SU-DHL-6 (cell line): ENCODE results near the gene UQCRC2.
"Not testable (repeated sequence)": the region's sequence is repeated elsewhere in the genome, so short reads cannot be mapped to it uniquely, and the experiment has no call there.

Experiments used
- H2AFZ ChIP-seq: fragments of 200-600 bp; sonication (generic); 2 replicates; pipeline ENCODE4 v1.6.1; 2014; ENCODE audit warnings: low read depth, mild to moderate bottlenecking, moderate library complexity, mixed read lengths, antibody characterized with exemption, low read length; ENCODE audit not compliant: severe bottlenecking
- H3F3A ChIP-seq: fragments of 200-600 bp; shearing (Covaris generic); 2 replicates; pipeline ENCODE4 v1.6.0; 2016; ENCODE audit warnings: antibody characterized with exemption, mild to moderate bottlenecking; ENCODE audit not compliant: insufficient read depth
- H3K27ac ChIP-seq: fragments of 200-600 bp; sonication (generic); 2 replicates; pipeline ENCODE4 v1.5.1; 2016; ENCODE audit warnings: low read depth, mild to moderate bottlenecking, low read length, moderate library complexity, mixed read lengths
- H3K27me3 ChIP-seq: fragments of 200-600 bp; sonication (generic), shearing (Covaris generic); 2 replicates; pipeline ENCODE4 v1.6.0; 2014; ENCODE audit warnings: mild to moderate bottlenecking, low read length
- H3K36me3 ChIP-seq: fragments of 200-600 bp; sonication (generic); 2 replicates; pipeline ENCODE4 v1.6.1; 2014; ENCODE audit warnings: mild to moderate bottlenecking, low read length, mixed read lengths
- H3K4me2 ChIP-seq: fragments of 300-600, 200-600 bp; shearing (Covaris generic), sonication (generic); 2 replicates; pipeline ENCODE4 v1.6.0; 2014; ENCODE audit warnings: low read length, low read depth, mild to moderate bottlenecking; ENCODE audit not compliant: poor library complexity, severe bottlenecking
- H3K4me3 ChIP-seq: fragments of 200-600 bp; sonication (generic); 2 replicates; pipeline ENCODE4 v1.5.1; 2014; ENCODE audit warnings: antibody characterized with exemption, low read length, mild to moderate bottlenecking, mixed read lengths; ENCODE audit not compliant: insufficient read depth, poor library complexity, severe bottlenecking
- H3K79me2 ChIP-seq: fragments of 200-600 bp; sonication (generic); 2 replicates; pipeline ENCODE4 v1.6.1; 2014; ENCODE audit warnings: mild to moderate bottlenecking, low read length, moderate library complexity; ENCODE audit not compliant: insufficient read depth
- H3K9ac ChIP-seq: fragments of 200-600 bp; sonication (generic); 2 replicates; pipeline ENCODE4 v1.7.0; 2014; ENCODE audit warnings: mild to moderate bottlenecking, low read length
- H3K9me2 ChIP-seq: fragments of 200-600 bp; sonication (generic); replicated peaks from 2 replicates; pipeline ENCODE4 v1.6.1; 2014; ENCODE audit warnings: low read length; ENCODE audit not compliant: insufficient read depth
- H3K9me3 ChIP-seq: fragments of 200-600 bp; sonication (generic); 2 replicates; pipeline ENCODE4 v1.6.1; 2014; ENCODE audit warnings: low read length, mixed read lengths; ENCODE audit not compliant: insufficient read depth
- H4K20me1 ChIP-seq: fragments of 200-600 bp; sonication (generic); 2 replicates; pipeline ENCODE4 v1.6.1; 2014; ENCODE audit warnings: low read depth, mild to moderate bottlenecking, antibody characterized with exemption, low read length, moderate library complexity, mixed read lengths
- CTCF ChIP-seq: fragments of 200-600 bp; sonication (generic); IDR thresholded peaks from one replicate; pipeline ENCODE4 v1.5.1; 2017; ENCODE audit warnings: antibody characterized with exemption, mild to moderate bottlenecking, low read length, moderate library complexity; ENCODE audit not compliant: insufficient read depth, poor library complexity, severe bottlenecking
- EZH2phosphoT487 ChIP-seq: fragments of 200-600 bp; sonication (generic), shearing (Covaris generic); conservative IDR thresholded peaks from 2 replicates; pipeline ENCODE4 v1.6.1; 2018; ENCODE audit warnings: mild to moderate bottlenecking, antibody characterized with exemption, low read length, moderate library complexity, mixed read lengths

The UQCRC2 gene

GRCh38 chr16:22018559-22018958, 65.4 kb downstream of the UQCRC2 start:
- H3K27ac ChIP-seq, result no peak overlapping the region
- H3K79me2 ChIP-seq, result peaks cover 4% of the 10 kb centered on the region; the same call in 1 of the 2 replicates
- H3K9me2 ChIP-seq, result no peaks in the 10 kb centered on the region

GRCh38 chr16:22022151-22022550, 69.0 kb downstream of the UQCRC2 start:
- Histone ChIP-seq H3K27me3 (no peaks in the 10 kb centered on the region), H3K4me3 (no peak overlapping the region), H3K79me2 (no peaks in the 10 kb centered on the region; the same call in 1 of the 2 replicates), H3K4me2 (no peak overlapping the region), H2AFZ (no peak overlapping the region), H3K9ac (no peak overlapping the region), H3K27ac (no peak overlapping the region), H4K20me1 (peaks cover 26% of the 10 kb centered on the region; the same call in 1 of the 2 replicates), H3K9me2 (no peaks in the 10 kb centered on the region), H3F3A (no peaks in the 10 kb centered on the region; the same call in 1 of the 2 replicates), H3K9me3 (no peaks in the 10 kb centered on the region), H3K36me3 (no peaks in the 10 kb centered on the region)
- TF ChIP-seq EZH2phosphoT487 (no peak), CTCF (no peak)

More at GRCh38 chr16:22018559-22018958, 65.4 kb downstream of the UQCRC2 start:
- TF ChIP-seq EZH2phosphoT487, result no peak
- no peaks in the 10 kb centered on the region for H3K36me3 ChIP-seq
- H2AFZ ChIP-seq, result no peak overlapping the region
- H4K20me1 ChIP-seq, result peaks cover 24% of the 10 kb centered on the region; the same call in 1 of the 2 replicates
- H3K9ac ChIP-seq, result no peak overlapping the region
- H3K4me2 ChIP-seq, result no peak overlapping the region
- H3K9me3 ChIP-seq, result no peaks in the 10 kb centered on the region
- no peaks in the 10 kb centered on the region; the same call in 1 of the 2 replicates for H3F3A ChIP-seq
- H3K27me3 ChIP-seq, result no peaks in the 10 kb centered on the region
- H3K4me3 ChIP-seq, result no peak overlapping the region

- Histone ChIP-seq H3K4me2 (no peak overlapping the region), H3K36me3 (no peaks in the 10 kb centered on the region), H3F3A (no peaks in the 10 kb centered on the region), H3K27ac (no peak overlapping the region), H2AFZ (no peak overlapping the region), H3K79me2 (no peaks in the 10 kb centered on the region; the same call in 1 of the 2 replicates), H3K27me3 (no peaks in the 10 kb centered on the region), H4K20me1 (0 out of 2 replicates have a peak, but pooled peaks cover 12% of the 10 kb centered on the region), H3K9ac (no peak overlapping the region), H3K9me3 (no peaks in the 10 kb centered on the region), H3K9me2 (no peaks in the 10 kb centered on the region), H3K4me3 (no peak overlapping the region)
- TF ChIP-seq EZH2phosphoT487, result no peak
- no peak for TF ChIP-seq CTCF
Measured at GRCh38 chr16:22023505-22023904, 70.3 kb downstream of the UQCRC2 start.

GRCh38 chr16:22024785-22025184, 71.6 kb downstream of the UQCRC2 start:
- not testable (repeated sequence) for H2AFZ ChIP-seq, H3K9ac ChIP-seq, H3K36me3 ChIP-seq, H3K4me2 ChIP-seq, H3K27me3 ChIP-seq, H3K9me2 ChIP-seq, H3K27ac ChIP-seq, H3K4me3 ChIP-seq, H3F3A ChIP-seq, H3K9me3 ChIP-seq, H3K79me2 ChIP-seq
- 0 out of 2 replicates have a peak, but pooled peaks cover 10% of the 10 kb centered on the region for H4K20me1 ChIP-seq
